Measurements from ENCODE around the gene MYCBP2.

MYCBP2 gene

GRCh38 chr13:77239312-77239711 is 87.6 kb downstream of the MYCBP2 start:
- Histone ChIP-seq H3K4me2 (no peak overlapping the region), H3K27ac (no peak overlapping the region), H3K36me3 (ENCODE audit: insufficient read depth) (no peaks in the 10 kb centered on the region), H3K4me3 (IDR thresholded peaks at IDR 0.05; ENCODE audit: insufficient read depth, low read depth, low read length) (no peak overlapping the region), H3K4me1 (ENCODE audit: low read depth, poor library complexity, severe bottlenecking) (no peaks in the 10 kb centered on the region), H3K27me3 (ENCODE audit: insufficient read depth, low read depth) (no peaks in the 10 kb centered on the region), H2AFZ (ENCODE audit: low read depth) (no peak overlapping the region), H4K20me1 (ENCODE audit: insufficient read depth) (no peaks in the 10 kb centered on the region), H3K9ac (no peak overlapping the region), H3K79me2 (ENCODE audit: insufficient read depth, low read depth) (no peaks in the 10 kb centered on the region)
- no peak for TF ChIP-seq CTCF (conservative IDR thresholded peaks at IDR 0.05; ENCODE audit: low read depth, low read length)

- H3K36me3 ChIP-seq (ENCODE audit: insufficient read depth) = no peaks in the 10 kb centered on the region
- H3K4me2 ChIP-seq = no peak overlapping the region
- no peak overlapping the region for H3K4me3 ChIP-seq (IDR thresholded peaks at IDR 0.05; ENCODE audit: insufficient read depth, low read depth, low read length)
- H3K9ac ChIP-seq = no peak overlapping the region
- no peak overlapping the region for H3K27ac ChIP-seq
- H3K4me1 ChIP-seq (ENCODE audit: low read depth, poor library complexity, severe bottlenecking) = no peaks in the 10 kb centered on the region
- H3K79me2 ChIP-seq (ENCODE audit: insufficient read depth, low read depth) = no peaks in the 10 kb centered on the region
- H2AFZ ChIP-seq (ENCODE audit: low read depth) = no peak overlapping the region
- no peaks in the 10 kb centered on the region for H3K27me3 ChIP-seq (ENCODE audit: insufficient read depth, low read depth)
- no peaks in the 10 kb centered on the region for H4K20me1 ChIP-seq (ENCODE audit: insufficient read depth)
- TF ChIP-seq CTCF (conservative IDR thresholded peaks at IDR 0.05; ENCODE audit: low read depth, low read length) = no peak
Observed at GRCh38 chr13:77235456-77236022, 91.4 kb downstream of the MYCBP2 start.

GRCh38 chr13:77233159-77233558 is 93.7 kb downstream of the MYCBP2 start:
- H3K4me2 ChIP-seq = no peak overlapping the region
- H3K79me2 ChIP-seq (ENCODE audit: insufficient read depth, low read depth) = no peaks in the 10 kb centered on the region
- no peaks in the 10 kb centered on the region for H3K36me3 ChIP-seq (ENCODE audit: insufficient read depth)
- H3K27ac ChIP-seq = no peak overlapping the region
- H3K9ac ChIP-seq = no peak overlapping the region
- no peak overlapping the region for H2AFZ ChIP-seq (ENCODE audit: low read depth)
- no peaks in the 10 kb centered on the region for H3K4me1 ChIP-seq (ENCODE audit: low read depth, poor library complexity, severe bottlenecking)
- no peaks in the 10 kb centered on the region for H4K20me1 ChIP-seq (ENCODE audit: insufficient read depth)
- TF ChIP-seq CTCF (conservative IDR thresholded peaks at IDR 0.05; ENCODE audit: low read depth, low read length) = no peak
- no peak overlapping the region for H3K4me3 ChIP-seq (IDR thresholded peaks at IDR 0.05; ENCODE audit: insufficient read depth, low read depth, low read length)
- H3K27me3 ChIP-seq (ENCODE audit: insufficient read depth, low read depth) = no peaks in the 10 kb centered on the region

- no peak overlapping the region for H3K27ac ChIP-seq
- no peak overlapping the region for H2AFZ ChIP-seq (ENCODE audit: low read depth)
- H3K4me1 ChIP-seq (ENCODE audit: low read depth, poor library complexity, severe bottlenecking) = no peaks in the 10 kb centered on the region
- no peak for TF ChIP-seq CTCF (conservative IDR thresholded peaks at IDR 0.05; ENCODE audit: low read depth, low read length)
- no peaks in the 10 kb centered on the region for H3K79me2 ChIP-seq (ENCODE audit: insufficient read depth, low read depth)
- no peaks in the 10 kb centered on the region for H3K36me3 ChIP-seq (ENCODE audit: insufficient read depth)
- H4K20me1 ChIP-seq (ENCODE audit: insufficient read depth) = no peaks in the 10 kb centered on the region
- H3K27me3 ChIP-seq (ENCODE audit: insufficient read depth, low read depth) = no peaks in the 10 kb centered on the region
- H3K4me2 ChIP-seq = no peak overlapping the region
- no peak overlapping the region for H3K4me3 ChIP-seq (IDR thresholded peaks at IDR 0.05; ENCODE audit: insufficient read depth, low read depth, low read length)
- H3K9ac ChIP-seq = no peak overlapping the region
Observed at GRCh38 chr13:77230560-77230959, 96.3 kb downstream of the MYCBP2 start.

Data from KMS-11 (cell line).